Activated CD4-positive, alpha-beta T cell treated with anti-CD3 and anti-CD28 coated beads, Interleukin-2, amount 50 U/mL, for 4 hours (primary cell): ENCODE measurements around the gene CCDC102B.
"Not testable (repeated sequence)": the region's sequence is repeated elsewhere in the genome, so short reads cannot be mapped to it uniquely, and the experiment has no call there.

Experiments used
- DNase-seq, 2 experiments: peaks; one replicate each; pipeline ENCODE4 v3.0.0-alpha.2; 2020

The CCDC102B gene

DNA sequence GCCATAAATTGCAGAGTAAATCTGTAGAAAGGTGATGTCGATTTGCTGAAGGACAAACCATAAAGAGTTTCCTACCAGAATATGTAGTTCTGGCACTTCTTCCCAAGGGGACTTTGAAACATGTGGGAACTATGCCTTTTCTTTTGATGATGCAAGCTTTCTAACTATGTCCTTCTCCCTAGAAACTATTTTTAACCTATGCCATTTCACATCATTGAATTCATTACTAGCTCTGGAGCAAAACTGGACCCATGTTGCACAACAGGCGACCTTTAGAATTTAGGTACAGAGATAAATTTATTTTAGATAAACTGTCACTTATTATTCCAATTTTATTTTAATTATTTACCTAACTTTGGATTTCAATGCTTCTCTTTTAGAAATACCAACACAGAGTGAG, 186.5 kb downstream of the CCDC102B start:
- no peak for DNase-seq

DNA sequence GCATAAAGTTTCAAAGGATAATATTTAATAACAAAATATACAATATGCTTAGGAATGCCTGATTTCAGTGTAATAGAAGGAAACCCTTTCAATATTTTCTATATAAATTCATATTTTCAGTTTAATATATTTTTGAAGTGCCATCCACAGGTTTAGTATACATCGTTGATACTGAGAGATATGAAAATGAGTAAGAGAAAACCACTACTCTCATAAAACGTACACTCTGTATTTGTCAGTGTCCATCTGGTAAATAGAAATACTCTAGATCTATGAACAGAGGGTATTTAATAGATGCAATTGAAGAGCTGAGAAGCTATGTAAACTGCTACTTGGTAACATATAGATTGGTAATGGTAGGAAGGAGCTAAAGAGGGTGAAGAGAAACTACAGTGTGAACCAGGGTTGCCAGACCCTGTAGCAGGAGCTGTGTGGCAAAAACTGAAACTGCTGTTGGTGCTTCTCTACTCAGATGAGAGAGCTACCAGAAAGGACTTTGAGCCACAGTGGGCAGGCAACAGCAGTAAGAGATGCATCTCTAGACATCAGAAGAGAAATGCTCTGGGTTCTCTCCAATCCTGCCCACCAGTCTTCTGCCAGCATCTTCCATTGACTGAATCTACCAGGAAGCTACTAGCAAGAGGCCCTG, 187.4 kb downstream of the CCDC102B start:
- DNase-seq: no peak

- DNase-seq: no peak
These were observed 193.4 kb downstream of the CCDC102B start for GRCh38 chr18:68991286-68991685.

DNA sequence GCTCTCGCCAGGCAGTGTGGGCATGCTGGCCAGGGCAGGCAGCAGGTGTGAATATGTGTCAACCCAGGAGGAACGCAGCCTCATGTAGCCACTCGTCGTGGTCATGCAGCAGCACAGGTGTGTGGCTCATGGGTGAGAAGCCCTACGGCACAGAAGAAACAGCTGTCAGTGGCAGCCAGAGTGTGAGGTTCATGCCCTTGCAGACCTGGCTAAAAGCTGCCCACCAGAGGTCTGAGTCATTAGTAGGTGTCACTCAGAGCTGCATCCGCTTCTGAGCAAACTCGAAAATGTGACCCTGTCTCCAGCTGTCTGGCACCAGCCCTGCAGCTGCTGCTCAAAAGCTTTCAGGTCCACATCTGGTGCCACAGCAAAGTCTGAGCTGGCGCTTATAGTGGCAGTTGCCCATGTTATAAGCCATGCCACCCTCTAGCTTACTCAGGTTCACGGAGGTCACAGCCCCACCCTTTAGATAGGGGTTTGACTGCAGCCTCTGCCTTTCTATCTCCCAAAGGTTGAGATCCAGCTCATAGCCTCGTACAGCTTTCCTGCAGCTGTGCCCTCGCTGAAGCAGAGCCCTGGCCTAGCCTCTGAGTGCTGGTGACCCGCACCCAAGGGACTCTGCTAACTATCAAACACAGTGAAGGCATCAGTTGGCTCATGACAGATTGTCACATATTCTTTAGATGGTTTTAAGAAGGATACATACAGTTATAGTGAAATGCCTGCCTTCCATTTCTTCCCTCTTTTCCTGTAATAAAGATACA, 195.0 kb downstream of the CCDC102B start:
- DNase-seq: no peak

DNA sequence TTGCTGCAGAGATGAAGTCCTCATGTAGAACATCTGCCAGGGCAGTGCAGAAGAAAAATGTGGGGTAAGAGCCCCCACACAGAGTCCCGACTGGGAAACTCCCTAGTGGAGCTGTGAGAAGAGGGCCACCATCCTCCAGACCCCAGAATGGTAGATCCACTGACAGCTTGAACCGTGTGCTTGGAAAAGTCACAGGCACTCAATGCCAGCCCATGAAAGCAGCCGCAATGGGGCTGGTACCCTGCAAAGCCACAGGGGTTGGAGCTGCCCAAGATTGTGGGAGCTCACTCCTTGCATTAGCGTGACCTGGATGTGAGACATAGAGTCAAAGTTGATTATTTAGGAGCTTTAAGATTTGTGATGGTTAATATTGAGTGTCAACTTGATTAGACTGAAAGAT, 197.8 kb downstream of the CCDC102B start:
- no peak for DNase-seq

DNA sequence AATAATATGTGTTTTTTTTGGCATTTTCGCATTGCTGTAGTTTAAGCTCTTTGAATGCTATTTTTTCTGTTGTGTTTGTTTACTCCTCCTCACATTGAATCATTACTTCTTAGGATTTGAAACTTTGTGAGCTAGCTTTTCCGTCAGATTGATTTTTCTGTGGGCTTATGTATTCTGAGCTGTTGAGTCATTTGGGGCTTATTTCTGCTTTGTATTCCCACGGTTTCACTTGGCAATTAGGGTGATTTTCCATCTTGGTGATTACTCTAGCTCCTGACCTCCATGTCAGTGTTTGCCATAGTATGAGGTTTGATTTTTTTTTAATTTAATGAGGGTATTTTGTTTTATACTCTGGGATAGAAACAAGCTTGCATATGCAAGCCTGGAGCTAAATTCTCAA, 200.0 kb downstream of the CCDC102B start:
- DNase-seq: no peak

DNA sequence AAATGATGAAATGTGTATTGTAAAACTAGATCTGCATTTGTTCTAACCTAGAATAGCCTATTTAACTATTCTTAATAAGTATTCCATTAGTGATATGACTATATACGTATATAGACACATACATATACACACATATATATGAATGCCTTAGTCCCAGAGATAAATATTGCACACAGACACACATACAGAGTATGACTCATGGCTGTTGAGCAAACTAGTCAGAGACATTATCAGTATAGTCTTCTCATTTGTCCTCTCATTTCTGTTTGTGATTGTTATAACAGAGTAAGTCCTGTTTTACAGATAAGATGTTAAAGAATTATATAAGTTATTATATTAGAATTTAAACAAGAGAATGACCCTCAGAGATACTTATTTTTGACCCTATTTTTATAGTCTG, 202.5 kb downstream of the CCDC102B start:
- DNase-seq: no peak

DNA sequence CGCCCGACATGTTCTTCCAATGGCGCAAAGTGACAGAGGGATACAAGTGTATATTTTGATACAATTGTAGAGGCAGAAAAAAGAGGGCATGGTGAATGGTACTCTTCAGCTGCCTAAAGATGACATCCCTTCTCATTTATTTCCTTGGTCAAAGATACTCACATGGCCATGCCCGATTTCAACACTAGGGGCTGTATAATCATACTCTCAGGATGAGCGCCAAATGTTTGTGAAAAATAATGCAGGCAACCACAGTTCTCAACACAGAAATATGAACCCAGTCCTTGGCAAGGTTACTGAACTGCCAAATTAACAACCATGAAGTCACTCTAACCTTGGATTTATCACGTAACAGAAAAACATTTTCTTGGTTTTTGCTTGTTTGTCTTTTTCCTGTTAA, 204.4 kb downstream of the CCDC102B start:
- DNase-seq: no peak

DNA sequence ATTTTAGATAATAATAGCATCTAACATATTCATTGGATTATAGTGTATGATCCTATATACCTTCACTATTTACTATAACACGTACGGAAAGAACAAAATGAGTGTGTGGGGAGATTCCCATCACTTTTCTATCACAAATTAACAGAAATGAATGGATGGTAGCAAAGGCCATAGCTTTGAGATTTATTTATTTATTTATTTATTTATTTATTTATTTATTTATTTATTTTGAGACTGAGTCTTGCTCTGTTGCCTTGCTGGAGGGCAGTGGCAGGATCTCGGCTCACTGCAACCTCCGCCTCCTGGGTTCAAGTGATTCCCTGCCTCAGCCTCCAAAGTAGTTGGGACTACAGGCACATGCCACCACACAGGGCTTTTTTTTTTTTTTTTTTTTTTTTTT, 208.3 kb downstream of the CCDC102B start:
- not testable (repeated sequence) for DNase-seq

- DNase-seq: no peak
These were observed 210.7 kb downstream of the CCDC102B start for GRCh38 chr18:69008538-69008937.

- DNase-seq: no peak
These were observed 223.4 kb downstream of the CCDC102B start for GRCh38 chr18:69021211-69021805.

GRCh38 chr18:69022426-69022825, 224.5 kb downstream of the CCDC102B start:
- no peak for DNase-seq

- no peak for DNase-seq
These were observed 233.7 kb downstream of the CCDC102B start for GRCh38 chr18:69031571-69031970.

DNA sequence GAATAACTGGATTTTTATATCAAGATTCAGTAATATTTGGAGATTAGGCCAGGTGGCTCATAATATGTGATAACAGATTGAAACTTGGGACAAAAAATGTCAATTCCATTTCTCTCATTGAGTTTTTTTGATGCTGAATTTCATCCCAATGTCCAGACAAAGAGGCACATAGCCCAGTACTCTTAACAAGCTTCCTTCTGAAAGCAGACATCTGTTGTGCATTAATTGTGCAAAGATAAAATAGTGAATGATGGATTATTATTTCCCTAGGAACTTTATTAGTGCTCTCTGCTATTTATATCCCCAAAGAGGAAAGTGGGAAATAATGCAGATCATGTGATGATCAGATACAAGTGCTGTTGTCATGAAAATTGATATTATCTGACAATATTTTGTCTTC, 234.1 kb downstream of the CCDC102B start:
- no peak for DNase-seq

- DNase-seq: no peak
These were observed 237.9 kb downstream of the CCDC102B start for GRCh38 chr18:69035756-69036155.

DNA sequence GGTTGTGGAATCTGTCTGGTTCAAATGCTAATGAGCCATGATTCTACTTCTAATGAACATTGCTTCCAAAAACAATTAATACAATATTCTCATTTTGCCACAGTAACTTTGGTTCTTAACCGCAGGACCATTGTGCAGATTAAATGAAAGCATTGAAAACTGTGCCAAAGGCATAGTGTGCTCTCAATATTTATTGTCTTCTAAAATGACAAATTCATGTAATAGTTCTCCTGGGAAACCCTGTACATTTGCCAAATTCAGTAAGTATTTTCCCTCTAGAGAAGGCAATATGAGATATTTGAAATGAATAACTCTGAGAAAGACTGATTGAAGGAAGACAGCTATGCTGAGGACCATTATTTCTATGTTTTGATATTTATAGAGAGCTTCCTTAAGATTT, 246.3 kb downstream of the CCDC102B start:
- no peak for DNase-seq

DNA sequence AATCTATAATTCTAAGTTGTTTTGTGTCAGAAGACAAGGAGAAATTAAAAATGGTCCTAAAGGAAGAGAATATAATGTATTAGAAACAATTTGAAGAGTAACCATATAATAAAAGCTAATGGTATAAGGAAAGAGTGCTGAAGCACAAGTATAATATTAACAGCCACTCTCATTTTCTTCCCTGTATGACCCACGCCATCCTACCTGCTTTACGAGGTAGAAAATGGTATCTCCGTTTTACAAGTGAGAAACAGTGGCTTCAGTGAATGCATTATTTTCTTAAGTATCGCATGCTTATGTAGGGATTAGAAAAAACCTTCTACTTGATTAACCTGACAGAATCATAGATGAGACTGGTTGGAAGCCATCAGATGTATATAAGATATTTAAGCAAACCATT, 266.2 kb downstream of the CCDC102B start:
- DNase-seq: no peak

- DNase-seq: no peak
These were observed 269.2 kb downstream of the CCDC102B start for GRCh38 chr18:69067048-69067447.

- no peak for DNase-seq
These were observed 273.8 kb downstream of the CCDC102B start for GRCh38 chr18:69071680-69072079.

DNA sequence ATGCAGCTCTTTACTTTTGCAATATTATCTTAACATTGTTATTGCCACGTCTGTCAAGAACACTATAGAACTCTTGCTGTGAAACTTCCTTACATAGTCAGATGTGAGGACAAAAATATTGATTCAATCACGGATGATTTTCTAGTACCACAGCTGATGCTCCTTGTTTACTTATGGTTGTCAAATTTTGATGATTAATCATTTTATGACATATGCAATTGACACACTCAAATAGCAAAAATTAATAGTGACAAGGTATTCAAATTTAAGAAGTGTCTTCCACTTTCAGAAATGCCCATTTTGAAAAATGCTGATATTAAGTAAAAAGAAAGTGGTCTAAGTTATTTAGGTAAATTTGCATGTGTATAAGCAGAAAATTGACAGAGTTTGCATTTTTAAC, 284.0 kb downstream of the CCDC102B start:
- DNase-seq: no peak

GRCh38 chr18:69082499-69082898, 284.6 kb downstream of the CCDC102B start:
- no peak for DNase-seq

- DNase-seq: no peak
These were observed 288.1 kb downstream of the CCDC102B start for GRCh38 chr18:69085951-69086350.

DNA sequence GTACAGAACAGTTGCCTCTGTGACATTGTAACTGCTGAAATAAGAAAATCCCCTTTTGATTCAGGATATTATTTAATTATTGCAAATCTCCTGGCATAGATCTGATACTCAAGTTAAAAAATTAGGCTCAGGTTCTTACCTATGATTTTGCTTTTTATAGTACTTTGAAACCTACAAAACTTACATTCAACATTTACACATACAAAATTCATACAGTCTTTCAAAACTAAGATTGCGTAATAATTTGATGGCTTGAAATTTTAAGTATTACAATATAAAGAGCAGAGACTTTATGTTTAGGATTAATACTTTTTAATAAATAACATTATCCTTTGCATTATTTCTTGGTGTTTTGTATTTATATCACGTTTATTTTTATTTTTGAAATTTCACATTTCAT, 291.1 kb downstream of the CCDC102B start:
- no peak for DNase-seq

GRCh38 chr18:69097349-69097748, 299.5 kb downstream of the CCDC102B start:
- no peak for DNase-seq
